Activated gamma-delta T cell treated with anti-CD3 and anti-CD28 coated beads, Interleukin-2, amount 50 U/mL, for 16 hours (primary cell): ENCODE results near the gene PDZD4.

Source experiments
- DNase-seq: peaks from one replicate; pipeline ENCODE4 v3.0.0-alpha.2; 2020; ENCODE audit warnings: low read depth

Gene PDZD4

DNA sequence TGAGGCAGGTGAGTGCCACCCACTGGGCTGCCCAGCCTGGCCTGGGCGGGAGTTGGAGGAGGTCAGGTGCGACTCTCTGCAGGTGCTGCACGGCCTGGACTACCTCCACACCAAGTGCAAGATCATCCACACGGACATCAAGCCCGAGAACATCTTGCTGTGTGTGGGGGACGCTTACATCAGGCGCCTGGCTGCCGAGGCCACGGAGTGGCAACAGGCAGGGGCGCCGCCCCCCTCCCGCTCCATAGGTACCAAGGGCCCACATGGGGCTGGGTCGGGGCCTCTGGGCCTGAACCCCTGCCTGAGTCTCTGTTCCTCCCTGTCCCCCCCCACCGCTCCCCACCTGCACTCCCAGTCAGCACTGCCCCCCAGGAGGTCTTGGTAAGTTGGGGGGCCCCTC is 47.5 kb downstream of the PDZD4 start:
- DNase-seq = no peak

DNA sequence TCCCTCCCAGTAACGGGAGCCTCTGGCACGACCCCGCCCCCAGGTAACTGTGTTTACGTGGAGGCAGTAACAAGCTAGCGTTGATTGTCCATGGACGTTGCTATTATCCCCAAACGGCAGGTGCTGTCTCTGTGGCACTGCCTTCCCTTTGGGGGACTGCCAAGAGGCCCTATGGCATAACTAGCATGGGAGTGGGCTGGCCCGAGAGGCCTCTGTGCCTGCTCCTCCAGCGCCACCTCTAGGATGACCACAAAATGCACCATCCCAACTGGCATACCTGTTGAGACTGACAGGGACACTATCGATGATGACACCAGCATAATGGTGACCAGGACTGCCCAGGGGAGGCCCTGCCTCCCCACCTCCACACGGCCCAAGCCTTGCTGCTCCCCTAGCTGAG is 48.0 kb downstream of the PDZD4 start:
- DNase-seq = no peak

DNA sequence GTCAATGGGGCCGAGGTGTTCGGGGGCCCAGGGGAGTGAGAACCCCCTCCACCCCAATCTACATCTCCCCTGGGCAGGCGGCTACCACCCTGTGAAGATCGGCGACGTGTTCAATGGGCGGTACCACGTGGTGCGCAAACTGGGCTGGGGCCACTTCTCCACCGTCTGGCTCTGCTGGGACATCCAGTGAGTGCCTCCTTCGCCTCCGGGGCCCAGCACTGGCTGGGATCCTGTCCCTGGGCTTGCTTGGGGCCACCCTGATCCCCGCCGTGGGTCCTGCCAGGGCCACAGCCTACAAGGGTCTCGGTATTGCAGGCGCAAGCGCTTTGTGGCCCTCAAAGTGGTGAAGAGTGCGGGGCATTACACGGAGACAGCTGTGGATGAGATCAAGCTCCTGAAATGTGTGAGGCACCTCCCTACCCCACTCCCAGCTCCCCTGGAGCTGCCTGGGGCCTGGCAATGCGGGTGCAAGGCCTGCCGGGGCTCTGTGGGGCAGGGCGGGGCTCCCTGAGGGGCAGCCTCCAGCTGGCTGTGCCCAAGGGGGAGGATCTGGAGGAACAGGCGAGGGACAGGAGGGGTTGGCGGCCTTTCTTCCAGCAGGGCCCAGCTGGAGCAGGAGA is 48.8 kb downstream of the PDZD4 start:
- no peak for DNase-seq

DNA sequence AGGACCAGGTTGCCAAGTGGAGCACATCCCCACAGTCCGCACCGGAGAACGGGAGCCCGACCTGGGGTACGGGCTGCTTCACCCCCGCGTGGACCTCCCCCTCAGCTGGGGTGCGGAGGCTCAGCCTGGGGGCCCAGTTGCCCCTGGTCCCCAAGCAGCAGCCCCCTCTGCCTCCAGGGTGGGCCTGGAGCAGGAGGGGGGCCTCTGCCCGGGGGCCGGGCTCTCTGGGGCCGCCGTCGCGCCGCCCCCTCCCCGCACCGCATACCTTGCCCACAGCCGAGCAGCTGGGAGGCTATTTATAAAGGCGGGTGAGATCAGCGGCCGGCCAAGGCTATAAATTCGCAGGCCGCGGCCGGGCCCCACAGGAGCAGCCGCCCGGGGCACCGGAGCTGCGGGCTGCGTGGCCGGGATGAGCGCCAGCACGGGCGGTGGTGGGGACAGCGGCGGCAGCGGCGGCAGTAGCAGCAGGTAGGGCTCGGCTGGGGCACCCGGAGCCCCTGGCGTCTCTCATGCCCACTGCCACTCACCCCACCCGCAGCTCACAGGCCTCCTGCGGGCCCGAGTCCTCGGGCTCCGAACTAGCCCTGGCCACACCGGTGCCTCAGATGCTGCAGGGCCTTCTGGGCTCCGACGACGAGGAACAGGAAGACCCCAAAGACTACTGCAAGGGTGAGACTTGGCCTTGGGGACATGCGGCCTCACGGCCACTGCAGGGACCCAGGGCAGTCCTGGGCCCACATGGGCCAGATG is 49.5 kb downstream of the PDZD4 start, which contains the start of gene SRPK3:
SRPK3 (plus strand) TSS at position 364 of the 750 bp plus-strand sequence; CDS start at position 410, 46 bp downstream.
- no peak for DNase-seq

DNA sequence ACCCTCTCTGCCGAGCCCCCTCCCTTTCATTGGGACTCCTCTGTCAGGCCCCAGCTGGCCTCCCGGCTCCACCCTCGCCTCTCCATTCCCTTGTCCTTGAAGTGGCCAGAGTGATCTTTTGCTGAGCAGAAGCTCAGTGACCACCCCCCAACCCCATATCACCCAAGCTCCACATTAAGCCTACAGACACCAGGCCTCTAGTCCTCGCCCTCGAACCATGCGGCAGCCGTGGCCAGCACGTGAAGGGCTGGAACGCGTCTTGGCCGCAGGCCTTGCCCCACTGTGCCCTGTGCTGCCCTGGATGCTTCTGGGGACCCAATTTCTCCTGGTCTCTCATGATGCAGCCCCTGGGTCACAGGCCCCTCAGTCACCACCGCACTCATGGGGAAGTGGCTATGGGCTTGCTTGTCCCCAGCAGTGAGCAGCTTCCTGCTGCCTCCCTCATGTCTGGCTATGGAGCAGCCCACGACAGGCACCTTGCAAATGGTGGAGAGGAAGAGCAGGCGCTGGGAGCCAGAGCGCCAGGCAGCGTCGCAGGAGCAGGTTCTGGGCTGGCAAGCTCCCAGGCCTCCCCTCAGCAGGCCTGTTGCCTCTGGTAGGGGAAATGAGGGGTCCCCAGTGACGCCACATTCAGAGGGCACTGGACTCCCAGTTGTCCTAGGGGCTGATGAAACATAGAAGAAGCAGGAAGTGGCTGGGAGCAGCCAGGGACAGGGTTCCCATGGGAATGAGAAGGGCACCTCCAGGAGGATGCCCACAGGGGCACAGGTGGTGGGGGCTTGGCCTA is 50.3 kb downstream of the PDZD4 start:
- DNase-seq = no peak

DNA sequence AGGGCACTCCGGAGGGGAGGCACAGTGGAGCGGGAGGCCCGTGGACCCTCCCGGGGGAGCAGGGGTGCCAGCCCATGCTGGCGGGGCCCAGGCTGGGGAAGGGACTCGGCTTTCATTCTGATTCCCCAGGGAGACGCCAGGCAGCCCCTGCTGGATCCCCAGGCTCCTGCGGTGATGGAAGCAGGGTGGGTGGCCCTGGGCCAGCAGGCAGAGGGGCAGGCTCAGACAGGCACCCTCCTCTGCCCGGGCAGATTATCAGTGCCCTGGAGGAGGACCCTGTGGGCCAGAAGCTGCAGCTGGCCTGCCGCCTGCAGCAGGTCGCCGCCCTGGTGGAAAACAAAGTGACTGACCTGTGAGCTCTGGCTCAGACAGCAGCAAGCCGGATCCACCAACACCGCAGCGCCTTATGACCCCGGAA is 51.7 kb downstream of the PDZD4 start:
- no peak for DNase-seq

DNA sequence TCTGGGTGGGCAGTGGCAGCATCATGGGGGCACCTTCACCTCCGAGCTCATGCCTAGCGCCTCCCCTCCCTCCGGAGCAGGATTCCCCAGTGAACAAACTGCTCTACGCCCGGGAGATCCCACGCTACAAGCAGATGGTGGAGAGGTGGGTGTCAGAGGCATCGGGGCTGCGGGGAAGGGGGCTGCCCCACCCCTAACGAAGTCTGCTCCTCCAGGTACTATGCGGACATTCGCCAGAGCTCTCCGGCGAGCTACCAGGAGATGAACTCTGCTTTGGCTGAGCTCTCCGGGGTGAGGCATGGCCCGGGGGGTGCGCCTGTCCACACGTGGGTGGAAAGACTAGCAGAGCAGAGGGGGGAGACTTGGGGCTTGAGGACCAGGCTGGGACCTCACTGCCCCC is 52.2 kb downstream of the PDZD4 start:
- DNase-seq = no peak

DNA sequence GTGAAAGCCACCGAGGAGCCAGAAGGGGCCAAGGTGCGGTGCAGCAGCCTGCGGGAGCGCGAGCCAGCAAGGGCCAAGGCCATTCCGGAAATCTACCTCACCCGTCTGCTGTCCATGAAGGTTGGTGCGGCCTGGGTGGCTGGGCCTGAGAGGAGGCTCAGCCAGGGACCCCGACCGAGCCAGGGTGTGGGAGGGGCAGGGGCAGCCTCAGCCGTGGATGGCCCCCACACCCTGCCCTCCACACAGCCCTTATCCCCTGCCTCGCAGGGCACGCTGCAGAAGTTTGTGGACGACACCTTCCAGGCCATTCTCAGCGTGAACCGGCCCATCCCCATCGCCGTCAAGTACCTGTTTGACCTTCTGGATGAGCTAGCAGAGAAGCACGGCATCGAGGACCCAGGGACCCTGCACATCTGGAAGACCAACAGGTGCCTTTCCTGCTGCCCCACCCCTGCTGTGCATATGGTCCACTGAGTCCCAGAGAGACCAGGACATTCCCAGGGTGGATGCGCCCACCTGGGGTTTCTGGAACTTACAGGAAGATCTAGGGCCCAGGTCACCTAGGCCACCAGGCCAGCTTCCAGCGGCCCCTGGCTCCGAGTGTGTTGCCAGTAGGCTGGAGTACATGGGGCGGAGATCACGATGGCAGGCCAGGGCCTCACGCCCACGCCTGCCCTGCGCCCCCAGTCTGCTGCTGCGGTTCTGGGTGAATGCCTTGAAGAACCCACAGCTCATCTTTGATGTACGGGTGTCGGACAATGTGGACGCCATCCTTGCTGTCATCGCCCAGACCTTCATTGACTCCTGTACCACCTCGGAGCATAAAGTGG is 52.9 kb downstream of the PDZD4 start:
- no peak for DNase-seq

DNA sequence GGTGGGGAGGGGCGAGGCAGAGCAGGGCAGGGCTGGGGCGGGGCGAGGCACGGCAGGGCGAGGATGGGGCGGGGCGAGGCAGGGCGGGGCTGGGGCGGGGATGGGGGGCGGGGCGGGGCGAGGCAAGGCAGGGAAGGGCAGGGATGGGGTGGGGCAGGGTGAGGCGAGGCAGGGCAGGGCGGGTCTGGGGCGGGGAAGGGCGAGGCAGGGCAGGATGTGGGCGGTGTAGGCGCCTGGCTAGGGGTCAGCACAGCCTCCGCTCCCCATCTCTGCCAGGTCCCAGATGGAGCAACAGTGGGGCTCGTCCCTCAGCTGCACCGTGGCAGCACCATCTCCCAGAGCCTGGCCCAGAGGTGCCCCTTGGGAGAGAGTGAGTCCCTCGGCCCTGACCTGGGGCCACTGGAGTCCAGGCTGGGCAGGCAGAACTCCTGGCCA is 53.7 kb downstream of the PDZD4 start:
- DNase-seq = no peak

DNA sequence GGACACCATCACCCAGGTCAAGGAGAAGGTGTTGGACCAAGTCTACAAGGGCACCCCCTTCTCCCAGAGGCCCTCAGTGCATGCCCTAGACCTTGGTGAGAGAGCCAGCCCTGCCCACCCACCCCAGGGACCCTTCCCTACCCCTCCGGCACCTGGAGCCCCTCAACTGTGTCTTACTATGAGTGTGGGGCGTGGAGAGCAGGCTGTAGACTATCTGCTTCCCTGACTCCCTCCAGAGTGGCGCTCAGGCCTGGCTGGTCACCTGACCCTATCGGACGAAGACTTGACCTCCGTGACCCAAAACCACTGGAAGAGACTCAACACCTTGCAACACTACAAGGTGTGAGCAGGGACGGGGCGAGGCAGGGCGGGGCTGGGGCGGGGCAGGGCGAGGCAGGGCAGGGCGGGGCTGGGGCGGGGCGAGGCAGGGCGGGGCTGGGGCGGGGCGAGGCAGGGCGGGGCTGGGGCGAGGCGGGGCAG is 54.2 kb downstream of the PDZD4 start:
- DNase-seq = no peak

DNA sequence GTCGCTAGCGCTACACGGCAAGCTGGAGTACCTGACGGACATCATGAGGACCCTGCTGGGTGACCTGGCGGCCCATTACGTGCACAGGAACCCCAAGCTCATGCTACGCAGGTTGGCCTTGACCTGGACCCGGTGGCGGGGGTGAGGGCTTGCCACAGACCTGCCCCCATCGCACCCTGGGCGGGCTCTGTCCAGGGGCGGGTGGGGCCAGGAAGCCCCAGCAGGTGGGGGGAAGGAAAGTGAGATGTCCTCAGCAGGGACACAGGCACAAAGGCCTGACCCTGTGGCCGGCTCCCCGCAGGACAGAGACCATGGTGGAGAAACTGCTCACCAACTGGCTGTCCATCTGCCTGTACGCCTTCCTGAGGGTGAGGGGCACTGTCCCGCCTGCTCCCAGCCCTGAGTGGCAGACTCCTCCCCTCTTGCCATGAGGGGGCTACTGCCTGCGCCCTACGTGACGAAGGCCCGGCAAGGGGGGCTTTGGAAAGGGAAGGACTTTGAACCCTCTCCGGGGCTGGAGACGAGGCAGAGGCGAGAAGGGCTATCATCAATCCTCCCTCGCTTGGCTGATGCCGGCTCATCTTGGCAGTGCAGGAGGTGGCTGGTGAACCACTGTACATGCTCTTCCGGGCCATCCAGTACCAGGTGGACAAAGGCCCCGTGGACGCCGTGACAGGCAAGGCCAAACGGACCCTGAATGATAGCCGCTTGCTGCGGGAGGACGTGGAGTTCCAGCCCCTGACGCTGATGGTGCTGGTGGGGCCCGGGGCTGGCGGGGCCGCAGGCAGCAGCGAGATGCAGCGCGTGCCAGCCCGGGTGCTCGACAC is 54.8 kb downstream of the PDZD4 start:
- no peak for DNase-seq

DNA sequence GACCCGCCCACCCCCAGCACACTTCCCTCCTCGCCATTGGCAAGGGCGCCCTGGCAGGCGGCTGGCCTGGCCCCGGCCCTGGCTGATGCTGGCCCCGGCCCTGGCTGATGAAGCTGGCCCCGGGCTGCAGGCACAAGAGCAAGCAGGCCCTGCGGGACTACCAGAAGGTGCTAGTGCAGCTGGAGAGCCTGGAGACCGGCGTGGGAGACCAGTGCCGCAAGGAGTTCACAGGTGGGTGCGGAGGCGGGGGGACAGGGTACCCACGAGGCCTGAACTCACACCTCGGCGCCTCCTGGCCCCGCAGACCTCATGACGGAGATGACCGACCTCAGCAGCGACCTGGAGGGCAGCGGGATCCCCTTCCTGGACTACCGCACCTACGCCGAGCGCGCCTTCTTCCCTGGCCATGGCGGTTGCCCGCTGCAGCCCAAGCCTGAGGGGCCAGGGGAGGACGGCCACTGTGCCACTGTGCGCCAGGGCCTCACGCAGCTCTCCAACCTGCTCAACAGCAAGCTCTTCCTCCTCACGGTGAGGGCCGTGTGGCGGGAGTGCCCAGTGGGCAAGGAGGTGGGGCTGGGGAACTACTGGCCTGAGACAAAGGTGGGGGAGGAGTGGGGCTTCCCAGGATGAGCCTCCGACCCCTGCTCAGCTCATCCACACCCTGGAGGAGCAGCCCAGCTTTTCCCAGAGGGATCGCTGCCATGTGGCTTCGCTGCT is 55.6 kb downstream of the PDZD4 start:
- DNase-seq = no peak

DNA sequence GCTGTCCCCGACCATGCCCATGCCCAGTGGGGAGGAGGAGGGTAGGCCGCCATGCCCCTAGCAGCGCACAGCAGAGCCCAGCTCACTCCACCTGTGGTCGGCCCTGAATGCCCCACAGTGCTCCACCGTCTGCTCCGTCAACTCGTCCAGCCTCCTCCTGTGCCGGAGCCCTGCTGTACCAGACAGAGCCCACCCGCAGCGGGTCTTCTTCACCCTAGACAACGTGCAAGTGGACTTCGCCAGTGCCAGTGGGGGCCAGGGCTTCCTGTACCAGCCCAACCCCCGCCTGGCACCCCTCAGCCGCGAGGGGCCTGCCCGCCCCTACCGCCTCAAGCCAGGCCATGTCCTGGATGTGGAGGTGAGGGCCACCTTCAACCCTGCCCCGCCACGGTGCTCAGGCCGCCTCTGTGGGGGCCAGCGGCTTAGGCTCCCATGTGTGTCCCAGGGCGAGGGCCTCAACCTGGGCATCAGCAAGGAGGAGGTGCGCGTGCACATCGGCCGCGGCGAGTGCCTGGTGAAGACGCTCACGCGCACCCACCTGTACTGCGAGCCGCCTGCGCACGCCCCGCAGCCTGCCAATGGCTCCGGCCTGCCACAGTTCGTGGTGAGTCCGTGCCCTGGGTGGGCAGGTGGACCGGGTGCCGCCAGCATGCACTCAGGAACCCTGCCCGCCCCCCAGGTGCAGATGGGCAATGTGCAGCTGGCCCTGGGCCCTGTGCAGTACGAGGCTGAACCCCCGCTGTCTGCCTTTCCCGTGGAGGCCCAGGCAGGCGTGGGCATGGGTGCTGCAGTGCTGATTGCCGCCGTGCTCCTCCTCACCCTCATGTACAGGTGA is 56.4 kb downstream of the PDZD4 start:
- no peak for DNase-seq

DNA sequence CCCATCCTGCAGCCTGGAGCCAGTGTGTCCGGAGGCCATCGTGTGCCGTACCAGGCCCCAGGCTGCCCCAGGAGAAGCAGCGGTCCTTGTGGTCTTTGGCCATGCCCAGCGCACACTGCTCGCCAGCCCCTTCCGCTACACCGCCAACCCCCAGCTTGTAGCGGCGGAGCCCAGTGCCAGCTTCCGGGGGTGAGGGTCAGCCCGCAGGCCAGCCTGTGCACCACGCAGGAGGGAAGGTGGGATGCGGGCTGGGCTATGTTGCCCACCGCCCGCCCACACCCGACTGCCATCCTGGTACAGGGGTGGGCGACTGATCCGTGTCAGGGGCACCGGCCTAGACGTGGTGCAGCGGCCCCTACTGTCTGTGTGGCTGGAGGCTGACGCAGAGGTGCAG is 57.1 kb downstream of the PDZD4 start:
- no peak for DNase-seq

DNA sequence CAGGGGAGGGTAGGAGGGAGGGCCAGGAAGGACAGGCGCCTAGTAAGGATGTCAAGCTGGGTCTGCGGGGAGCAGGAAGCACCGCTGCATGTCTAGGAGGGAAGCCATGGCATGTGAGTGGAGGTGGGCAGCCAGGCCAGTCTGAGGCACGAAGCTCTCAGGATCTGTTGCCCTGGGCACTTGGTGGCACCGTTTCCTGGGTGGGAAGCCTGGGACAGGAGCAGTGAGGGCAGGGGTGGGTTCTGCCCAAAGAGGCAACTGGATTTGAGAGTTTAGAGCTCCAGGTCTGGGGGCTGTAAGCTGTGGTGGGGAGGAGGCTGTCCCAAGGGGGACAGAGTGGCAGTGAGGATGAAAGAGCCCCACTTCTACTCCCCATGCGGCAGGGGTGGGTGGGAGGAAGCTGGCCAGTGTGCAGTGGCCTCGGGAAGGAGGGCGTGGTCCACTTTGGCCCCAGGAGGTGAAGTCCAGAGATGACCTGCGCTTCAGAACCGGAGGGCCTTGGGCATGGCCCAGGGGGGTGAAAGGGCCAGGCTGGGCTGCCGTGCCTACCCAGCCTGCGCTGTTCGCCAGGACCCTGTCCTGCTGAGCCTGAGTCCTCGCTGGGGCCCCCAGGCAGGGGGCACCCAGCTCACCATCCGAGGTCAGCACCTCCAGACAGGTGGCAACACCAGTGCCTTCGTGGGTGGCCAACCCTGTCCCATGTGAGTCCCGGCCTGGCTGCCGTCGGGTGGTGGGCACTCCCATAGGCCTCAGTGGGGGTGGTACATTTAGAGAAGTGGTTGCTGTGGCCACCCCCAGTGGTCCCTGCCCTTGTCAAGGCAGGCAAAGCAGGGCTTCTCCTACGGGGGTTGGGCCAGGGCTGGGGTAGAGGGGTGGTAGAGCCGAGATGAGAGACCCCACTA is 57.8 kb downstream of the PDZD4 start:
- no peak for DNase-seq

DNA sequence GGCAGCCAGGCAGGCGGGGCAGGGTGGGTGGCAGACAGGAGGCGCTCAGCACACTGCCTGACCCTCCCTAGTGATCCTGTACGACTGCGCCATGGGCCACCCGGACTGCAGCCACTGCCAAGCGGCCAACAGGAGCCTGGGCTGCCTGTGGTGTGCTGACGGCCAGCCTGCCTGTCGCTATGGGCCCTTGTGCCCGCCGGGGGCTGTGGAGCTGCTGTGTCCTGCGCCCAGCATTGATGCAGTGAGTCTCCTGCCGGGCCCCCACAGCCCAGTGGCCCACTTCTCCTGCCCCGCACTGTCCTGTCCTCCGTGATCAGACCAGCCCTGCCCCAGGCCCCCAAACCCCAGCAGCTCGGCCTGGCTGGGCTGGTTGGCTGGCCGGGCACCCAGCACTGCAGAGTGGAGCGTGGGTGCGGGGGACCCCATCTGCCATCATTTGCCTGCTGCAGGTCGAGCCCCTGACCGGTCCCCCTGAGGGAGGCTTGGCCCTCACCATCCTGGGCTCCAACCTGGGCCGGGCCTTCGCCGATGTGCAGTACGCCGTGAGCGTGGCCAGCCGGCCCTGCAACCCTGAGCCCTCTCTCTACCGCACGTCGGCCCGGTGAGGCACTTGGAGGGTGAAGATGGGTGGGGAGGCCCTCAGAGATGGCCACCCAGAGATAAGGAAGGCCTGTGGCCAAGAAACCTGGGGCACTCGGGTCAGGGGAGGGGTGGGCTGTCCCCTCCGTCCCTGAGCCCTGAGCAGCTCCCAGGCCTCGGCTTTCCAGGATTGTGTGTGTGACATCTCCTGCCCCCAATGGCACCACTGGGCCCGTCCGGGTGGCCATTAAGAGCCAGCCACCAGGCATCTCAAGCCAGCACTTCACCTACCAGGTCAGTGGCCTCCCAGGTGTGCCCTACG is 58.7 kb downstream of the PDZD4 start:
- no peak for DNase-seq
